ENCODE results near the gene HGFAC.
"Not testable (repeated sequence)": the region's sequence is repeated elsewhere in the genome, so short reads cannot be mapped to it uniquely, and the experiment has no call there.

The HGFAC gene

DNA sequence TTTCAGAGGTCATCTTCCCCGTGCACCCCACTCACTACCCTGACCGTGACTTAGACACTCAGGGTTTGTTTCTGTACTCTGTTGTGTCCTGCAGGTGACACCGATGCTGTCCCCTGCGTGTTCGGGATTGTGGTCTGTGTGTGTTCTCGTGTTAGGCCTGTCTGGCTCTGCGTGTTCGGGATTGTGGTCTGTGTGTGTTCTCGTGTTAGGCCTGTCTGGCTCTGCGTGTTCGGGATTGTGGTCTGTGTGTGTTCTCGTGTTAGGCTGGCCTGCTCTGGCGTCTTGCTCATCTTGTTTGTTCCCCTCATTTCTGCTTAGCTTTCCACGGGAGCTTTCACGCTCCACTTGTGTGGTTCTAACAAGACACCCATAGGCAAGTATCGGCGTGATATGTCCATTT lies 30.6 kb upstream of the HGFAC start:
- DNase-seq (ENCODE audit: low read depth): not testable (repeated sequence)

DNA sequence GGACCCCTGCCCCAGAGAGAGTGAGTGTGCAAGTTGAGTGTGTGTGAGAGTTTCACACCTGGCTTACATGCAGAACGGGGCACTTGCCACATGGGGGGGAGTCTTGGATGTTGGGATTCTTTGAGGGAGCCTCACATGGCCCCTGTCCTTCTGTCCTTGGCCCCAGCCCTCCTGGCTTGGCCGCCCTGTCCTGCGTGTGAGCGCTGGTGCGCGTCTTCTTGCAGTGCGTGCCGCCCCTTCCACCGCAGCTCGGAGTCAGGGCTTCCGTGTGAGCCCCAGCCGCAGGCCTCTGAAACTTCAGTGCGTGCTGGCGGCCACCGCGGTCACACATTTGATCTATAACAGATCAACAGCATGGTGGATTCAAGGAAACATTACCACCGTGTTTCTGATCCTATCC lies 30.1 kb upstream of the HGFAC start:
- no peak for DNase-seq (ENCODE audit: low read depth)

DNA sequence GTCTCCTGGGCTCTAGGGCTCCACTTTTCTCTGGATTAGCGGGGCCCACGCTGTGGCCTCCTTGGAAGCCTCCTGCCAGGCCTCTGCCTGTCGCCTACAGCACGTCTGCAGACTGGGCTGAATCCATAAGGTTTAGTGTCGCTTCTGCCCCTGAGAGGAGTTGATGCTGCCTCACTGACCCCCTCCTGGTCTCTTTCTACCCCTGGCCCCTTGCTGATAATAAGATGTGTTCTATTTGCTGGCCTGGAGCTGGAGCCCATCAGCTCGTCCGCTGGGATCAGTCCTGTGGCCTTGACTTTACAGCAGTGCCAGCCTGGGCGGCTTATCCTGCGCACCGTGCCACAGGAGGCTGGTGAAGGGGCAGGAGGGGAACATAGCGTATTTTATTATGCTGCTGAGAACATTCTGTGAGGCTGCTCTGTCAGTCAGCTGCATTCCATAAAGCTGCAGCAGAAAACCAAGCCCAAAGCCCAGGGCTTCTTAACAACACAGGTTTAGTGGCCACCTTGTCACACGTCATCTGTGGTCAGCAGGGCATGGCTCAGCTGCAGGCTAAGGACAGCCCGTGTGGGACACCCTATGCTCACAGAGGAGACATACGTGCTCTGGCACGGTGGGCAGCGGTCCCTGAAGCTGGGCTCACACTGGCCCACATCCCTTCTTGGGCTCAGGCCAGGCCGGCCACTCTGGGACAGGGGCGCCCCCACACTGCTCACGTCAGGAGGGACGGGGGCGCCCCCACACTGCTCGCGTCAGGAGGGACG lies 29.3 kb upstream of the HGFAC start:
- DNase-seq (ENCODE audit: low read depth): no peak

DNA sequence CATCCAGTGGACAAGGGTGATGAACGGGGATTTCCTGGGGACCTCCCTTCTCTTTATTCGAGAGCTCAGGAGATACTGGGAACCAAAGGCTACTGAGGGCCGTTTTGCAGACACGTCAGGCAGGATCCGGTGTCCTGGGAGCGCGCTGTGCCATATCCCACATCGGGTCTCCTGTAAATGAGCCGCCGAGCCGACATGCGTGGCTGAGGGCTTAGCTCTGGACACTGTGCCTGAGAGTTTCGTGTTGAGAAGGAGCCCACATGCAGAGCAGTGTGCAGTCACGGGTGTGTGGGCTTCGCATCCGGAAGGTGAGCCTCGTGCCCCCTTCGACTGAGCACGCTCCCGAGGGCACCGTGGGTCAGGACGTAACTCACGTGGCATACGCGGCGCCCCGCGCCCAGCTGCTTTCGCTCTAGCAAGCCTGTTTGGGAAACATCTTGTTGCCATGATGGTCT lies 28.5 kb upstream of the HGFAC start:
- no peak for DNase-seq (ENCODE audit: low read depth)

DNA sequence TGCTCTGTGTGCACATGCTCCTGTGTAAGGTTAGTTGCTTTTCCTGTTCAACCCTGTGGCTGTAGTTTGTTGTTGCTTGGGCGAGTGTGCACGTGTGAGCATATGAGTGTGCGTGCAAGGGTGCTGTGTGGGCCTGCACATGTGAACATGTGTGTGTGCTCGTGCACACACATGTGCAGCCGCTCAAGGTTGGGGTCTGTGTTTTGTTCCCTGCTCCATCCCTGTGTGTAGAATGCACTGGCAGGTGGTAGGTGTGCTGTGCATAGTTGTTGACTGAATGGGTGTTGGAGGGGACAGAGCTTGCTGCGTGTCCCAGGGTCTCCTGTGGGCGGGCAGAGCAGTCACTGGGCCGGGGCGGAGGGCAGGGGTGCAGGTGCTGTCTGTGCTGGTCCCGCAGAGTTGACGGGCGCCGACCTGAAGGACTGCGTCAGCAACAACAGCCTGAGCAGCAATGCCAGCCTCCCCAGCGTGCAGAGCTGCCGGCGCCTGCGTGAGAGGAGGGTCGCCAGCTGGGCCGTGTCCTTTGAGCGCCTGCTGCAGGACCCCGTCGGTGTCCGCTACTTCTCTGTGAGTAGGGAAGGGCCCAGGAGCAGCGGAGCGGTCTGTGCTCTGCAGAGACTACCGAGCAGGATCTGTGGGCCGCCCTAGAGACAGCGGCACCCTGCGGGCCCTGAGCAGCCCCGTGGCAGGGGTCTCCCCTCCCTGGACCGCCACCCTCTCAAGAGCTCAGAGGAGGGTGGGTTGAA lies 27.9 kb upstream of the HGFAC start:
- DNase-seq (ENCODE audit: low read depth): no peak

DNA sequence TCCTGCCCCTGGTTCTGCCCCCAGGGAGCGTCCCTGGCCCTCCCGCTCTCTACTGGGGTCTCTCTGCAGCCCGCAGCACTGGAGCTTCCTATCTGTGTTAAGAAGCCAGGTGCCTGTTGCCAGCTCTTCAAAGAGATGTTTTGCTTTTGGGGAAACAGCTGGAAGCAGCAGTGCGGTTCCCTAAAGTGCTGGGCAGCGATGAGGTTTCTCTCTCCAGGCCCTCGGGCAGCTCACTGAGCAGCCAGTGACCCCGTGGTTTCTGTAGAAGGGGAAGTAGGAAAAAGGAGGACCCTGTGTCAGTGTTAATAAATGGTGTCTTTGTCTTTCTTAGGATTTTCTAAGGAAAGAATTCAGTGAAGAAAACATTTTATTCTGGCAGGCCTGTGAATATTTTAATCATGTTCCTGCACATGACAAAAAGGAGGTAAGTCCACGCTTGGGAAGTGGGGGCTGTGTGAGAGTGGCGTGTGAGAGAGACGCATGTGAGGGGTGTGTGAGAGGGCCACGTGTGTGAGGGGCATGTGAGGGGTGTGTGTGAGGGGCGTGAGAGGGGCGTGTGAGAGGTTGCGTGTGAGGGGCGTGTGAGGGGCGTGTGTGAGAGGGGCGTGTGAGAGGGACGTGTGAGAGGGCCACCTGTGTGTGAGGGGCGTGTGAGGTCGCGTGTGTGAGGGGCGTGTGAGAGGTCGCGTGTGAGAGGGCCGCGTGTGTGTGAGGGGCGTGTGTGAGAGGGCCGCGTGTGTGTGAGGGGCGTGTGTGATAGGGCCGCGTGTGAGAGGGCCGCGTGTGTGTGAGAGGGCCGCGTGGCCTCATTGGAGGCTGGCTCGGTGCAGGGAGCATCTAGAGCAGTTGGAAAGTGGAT lies 27.1 kb upstream of the HGFAC start:
- DNase-seq (ENCODE audit: low read depth): no peak

DNA sequence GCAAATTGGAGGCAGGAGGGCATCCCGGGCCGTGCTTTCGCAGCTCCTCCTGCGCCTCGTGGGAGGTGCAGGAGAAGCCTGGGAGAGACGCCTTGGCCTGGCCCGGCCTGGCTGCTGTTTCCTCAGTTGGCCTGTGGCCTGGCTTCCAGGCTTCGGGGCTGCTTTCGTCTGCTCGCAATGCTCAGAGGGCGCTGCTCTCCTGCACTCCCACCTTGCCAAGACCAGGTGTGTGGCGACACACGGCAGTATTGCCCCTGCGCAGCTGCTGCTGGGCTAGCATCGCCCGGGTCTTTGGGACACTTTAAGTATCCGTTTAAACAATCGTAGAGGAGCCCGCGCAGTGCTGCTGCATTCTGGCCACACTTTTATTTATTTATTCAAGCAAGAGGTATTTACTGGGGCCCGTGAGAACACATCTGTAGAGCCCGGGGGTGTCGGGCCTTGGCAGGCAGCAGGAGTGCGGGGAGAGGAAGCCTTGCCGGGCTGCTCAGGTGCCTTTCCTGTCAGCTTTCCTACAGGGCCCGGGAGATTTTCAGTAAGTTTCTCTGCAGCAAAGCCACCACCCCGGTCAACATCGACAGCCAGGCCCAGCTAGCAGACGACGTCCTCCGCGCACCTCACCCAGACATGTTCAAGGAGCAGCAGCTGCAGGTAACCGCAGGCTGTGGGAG lies 26.2 kb upstream of the HGFAC start:
- no peak for DNase-seq (ENCODE audit: low read depth)

DNA sequence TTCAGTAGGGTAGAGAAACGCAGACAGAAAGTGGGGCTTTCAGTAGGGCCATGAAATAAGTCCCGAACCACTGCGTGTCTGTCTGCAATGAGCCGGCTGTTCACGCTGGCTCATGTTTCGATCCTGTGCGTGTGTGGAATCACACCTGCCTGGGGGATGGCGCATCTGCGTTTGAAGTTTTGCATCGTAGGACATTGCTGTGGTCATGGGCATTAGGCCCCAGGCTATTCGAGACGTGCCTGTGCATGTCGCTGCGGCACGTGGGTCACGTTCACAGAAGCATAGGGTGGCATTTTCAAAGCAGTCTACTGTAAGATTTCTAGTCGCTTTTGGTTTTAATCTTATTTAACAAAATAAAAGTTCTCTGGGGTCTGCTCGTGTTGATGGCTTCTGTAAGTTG lies 25.5 kb upstream of the HGFAC start:
- no peak for DNase-seq (ENCODE audit: low read depth)

DNA sequence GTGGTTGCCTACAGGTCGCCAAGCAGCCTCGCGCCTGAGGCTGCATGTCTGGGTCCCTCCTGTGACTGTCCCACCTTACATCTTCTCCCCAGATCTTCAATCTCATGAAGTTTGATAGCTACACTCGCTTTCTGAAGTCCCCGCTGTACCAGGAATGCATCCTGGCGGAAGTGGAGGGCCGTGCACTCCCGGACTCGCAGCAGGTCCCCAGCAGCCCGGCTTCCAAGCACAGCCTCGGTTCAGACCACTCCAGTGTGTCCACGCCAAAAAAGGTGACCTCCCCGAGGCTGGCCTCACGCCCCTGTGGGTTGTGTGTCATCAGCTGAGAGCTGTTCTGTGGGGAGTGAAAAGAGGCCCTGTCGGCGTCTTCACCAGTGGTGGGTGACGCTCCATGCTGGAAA lies 24.9 kb upstream of the HGFAC start:
- DNase-seq (ENCODE audit: low read depth): no peak

DNA sequence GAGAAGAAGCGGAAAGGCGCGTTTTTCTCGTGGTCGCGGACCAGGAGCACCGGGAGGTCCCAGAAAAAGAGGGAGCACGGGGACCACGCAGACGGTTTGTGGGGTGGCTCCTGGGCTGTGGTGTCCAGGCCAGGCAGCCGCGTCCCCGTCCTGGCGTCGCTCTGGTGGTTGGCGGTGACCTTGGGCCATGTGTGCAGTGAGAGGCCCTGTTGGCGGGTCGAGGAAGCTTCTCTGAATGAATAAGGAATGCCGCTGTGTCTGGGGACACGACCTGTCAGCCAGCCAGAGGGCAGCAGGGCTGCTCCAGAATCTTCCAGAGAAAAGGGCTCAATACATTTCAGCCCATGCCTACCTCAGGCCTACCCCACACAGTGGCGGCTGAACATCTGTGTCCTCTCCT lies 24.3 kb upstream of the HGFAC start:
- no peak for DNase-seq (ENCODE audit: low read depth)

DNA sequence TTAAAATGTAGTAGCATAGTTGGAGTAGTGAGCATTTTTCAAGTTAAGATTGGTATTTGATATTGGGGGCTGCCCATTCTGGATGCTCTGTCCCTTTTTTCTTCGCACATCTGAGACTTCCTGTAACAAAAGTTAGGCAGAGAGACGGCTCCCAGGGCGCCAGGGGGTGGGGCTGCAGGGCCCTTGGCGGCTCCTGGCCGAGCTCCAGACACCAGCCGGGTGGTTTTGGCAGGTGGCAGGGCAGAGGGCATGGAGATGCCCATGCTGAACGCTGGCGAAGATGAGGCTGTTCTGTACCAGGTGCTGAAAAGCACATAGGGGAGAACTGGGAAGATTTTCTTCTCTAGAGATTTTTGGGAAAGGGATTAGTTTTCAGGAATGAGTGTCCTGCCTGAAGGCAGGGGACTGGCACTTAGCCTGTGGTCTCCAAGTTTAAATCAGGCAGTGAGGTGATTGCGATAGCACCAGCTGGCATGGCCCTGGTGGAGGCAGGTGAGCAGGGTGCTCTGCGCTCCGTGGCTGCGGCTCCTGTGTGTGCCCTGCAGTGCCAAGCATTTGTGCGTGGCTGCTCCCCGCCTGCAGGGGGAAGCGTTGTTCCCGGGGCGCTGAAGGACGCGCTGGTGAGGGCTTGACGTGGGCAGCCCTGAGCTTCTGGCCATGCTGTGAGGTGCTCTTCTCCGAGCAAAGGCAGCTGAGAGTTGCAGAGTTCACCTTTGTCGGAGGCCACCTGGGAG lies 23.6 kb upstream of the HGFAC start:
- DNase-seq (ENCODE audit: low read depth): no peak

DNA sequence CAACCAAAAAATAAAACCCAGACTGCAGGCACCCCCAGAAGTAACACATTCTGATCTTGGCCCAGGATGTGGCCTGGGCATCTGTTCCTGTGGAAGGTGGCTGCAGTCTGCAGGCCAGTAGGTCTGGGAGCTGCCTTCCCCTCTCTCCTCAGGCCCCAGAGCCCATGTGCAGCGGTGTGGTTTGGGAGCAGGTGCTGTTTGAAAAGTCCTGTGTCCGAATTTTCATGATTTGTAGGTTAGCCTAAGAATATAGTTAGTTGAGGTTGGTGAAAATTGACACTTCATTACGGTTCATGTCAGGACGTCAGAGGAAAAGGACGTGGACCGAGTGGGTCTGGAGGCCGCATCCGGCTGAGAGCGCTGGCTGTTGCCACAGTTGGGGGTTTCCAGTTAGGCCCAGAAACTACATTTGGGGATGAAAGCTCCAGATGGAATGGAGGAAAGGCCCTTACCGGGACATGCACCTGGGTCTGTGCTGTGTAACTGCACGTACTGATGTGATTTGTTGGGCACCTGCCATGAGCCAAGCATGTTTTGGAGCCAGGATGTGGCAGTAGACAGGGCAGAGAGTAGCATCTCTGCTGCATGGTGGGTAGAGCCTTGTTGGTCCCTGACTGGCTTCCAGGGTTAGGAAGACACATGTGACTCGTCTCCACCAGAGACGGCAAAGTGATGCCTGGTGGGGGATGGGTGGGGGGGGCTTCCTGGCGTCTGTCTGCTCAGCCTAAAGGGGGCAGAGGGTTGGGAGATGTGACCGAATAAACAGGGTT lies 21.7 kb upstream of the HGFAC start:
- no peak for DNase-seq (ENCODE audit: low read depth)

DNA sequence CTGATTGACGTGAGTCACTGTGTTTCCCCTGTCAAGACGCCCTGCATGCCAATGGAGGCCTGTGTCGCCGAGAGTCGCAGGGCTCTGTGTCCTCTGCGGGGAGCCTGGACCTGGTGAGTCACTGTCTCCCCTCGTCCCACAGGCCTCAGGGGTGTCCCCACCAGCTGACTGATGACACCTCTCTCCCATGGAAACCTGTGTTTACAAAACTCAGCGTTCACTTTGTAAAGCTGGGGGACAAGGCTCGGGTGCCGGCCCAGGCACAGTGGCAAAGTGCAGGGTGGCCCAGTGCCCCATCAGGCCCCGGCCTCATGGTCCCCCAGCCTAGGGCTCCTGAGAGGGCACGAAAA lies 21.2 kb upstream of the HGFAC start:
- no peak for DNase-seq (ENCODE audit: low read depth)

DNA sequence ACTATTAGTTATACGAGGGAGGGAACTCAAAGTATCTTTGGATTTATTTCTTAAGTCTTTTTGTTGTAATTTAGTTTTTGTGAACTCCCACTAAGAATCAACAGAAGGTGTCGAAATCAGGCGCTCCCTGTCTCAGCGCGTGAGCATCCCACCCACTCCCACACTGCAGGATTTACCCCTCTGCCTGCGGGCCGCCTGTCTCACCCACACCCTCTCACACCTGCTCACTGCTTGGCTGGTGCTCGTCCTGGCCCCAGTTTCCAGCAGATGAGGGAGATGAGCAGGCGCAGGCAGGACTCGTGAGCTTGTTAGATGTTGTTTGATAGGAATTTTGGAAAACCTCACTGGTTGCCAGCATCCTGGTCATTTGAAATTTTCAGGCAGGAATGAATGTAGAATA lies 20.8 kb upstream of the HGFAC start:
- DNase-seq (ENCODE audit: low read depth): no peak

DNA sequence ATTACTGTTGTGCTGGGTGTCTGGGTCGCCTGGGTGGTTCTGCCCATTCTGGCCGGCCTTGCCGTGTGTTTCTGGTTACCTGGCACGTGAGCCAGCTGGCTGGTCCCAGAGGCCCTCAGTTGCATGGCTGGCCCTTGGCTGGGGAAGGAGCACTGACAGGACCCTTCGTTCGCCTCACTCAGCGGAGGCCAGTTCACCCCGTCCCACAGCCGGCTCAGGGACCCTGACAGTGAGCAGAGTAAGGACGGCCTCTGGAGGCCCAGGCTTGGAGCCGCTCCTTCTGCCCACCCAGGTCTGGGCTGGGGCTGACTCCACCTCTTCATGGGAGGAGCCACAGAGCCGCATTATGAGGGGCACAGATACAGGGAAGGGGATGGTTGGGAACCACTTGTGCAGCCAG lies 20.3 kb upstream of the HGFAC start:
- DNase-seq (ENCODE audit: low read depth): no peak

DNA sequence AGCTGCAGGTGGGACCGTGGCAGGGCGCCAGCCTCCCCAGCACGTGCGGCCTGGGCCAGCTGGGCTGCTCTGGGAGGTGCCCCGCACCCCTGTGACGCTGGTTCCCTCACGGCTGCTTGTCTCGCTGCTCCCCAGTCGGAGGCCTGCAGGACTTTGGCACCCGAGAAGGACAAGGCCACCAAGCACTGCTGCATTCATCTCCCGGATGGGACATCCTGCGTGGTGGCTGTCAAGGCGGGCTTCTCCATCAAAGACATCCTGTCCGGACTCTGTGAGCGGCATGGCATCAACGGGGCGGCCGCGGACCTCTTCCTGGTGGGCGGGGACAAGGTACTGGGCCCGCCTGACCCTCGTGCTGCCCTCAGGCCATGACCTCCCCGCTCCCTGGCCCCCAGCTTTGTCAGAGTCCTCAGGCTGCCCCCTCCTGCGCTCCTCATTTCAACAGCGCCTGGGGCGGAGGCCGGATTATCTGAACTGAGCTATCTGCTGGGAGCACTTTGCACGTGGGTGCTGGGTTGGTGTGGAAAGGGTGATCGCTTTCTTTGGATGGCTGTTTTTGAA lies 19.4 kb upstream of the HGFAC start:
- DNase-seq (ENCODE audit: low read depth): no peak

DNA sequence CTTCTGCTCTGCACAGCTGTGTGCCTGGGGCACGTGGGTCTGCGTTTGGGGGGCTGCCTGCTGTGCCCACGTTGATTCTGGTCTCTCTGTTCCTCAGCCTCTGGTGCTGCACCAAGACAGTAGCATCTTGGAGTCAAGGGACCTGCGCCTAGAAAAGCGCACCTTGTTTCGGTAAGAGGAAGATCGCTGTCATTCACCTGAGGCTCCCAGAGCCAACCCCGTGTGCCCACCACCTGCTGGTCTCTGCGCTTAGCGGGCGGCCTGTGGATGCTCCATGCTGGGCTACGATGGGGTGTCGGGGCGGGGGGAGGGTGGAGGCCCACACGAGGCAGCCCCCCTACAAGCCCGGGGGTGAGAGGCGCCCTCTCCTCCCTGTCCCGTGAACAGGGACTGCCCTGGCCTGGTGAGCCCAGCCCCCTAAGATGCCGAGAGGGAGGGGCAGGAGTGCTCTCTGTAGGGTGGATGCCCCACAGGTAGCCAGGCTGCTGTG lies 18.9 kb upstream of the HGFAC start:
- DNase-seq (ENCODE audit: low read depth): no peak

DNA sequence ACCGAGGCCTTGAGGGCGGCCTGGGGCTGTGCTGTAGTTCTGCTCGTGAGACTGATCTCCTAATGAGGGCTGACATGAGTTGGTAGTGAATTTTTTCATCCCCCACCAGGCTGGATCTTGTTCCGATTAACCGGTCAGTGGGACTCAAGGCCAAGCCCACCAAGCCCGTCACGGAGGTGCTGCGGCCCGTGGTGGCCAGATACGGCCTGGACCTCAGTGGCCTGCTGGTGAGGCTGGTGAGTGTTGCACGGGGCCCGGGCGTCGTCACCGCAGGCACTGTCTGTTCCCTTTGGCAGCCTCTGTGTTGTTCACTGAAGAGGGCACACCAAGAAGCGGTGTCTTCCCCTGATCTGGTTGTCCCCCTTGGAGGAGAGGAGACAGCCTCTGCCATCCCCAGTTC lies 18.4 kb upstream of the HGFAC start:
- no peak for DNase-seq (ENCODE audit: low read depth)

DNA sequence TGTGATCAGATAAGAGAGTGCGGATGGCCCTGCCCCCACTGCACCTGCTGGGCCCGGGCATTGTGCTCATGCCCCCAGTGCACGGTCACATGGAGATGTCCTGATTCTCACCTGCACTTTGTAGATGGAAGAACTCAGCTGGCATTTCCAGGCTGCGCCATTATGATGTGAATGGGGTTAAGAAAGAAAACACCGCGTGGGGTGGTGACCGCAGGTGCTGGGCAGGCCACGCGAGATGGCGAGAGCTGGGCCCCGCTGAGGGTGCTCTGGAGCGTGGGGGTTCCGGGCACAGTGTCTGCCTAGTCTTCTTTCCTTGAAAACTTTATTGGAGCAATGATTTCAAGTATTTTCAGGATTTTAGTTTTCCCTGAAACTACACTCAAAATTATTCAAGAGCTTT lies 17.8 kb upstream of the HGFAC start:
- DNase-seq (ENCODE audit: low read depth): no peak

DNA sequence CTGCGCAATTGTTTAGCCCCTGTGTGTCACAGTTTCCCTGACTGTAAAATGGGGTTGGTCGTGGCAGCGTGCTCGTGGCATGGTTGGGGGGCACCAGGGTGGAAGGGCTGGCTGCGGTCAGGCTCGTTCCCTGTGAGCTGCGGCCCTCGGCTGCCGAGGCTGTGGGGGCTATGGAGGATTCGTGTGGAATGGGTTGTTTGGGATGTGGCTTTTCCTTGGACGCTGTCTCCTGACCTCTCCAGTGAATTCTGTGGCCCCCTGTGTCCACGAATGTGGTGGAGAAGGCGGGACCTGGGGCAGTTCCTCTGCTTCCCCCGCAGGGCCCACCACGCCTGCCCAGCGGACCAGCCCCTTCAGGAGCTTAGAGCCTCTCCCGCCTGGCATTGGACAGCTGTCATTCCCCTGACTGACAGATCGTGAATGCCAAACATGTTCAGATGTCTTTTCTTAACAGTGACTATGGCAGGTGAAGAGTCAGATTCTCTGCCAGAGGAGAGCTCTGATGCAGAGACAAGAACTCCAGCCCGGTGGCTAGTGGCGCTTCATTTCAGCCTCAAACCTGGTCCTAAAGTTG lies 17.2 kb upstream of the HGFAC start:
- DNase-seq (ENCODE audit: low read depth): no peak

Data from stimulated activated CD8-positive, alpha-beta memory T cell treated with anti-CD3 and anti-CD28 coated beads, Interleukin-12 subunit alpha, Interleukin-12 subunit beta, amount 100 ng/mL, for 1 hour (primary cell).